Measurements from ENCODE around the gene MAB21L1.
A peak's percentile ranks its signal among the peaks of the same experiment; 100 is the strongest.

The MAB21L1 gene

GRCh38 chr13:35479038-35479492, 2.6 kb upstream of the MAB21L1 start:
- FAIRE-seq: no peak

- no peak for FAIRE-seq
Measured at GRCh38 chr13:35478271-35479037, 2.0 kb upstream of the MAB21L1 start.

- no peak for FAIRE-seq
Measured at GRCh38 chr13:35477386-35477946, 977 bp upstream of the MAB21L1 start.

GRCh38 chr13:35475212-35475959, 1.1 kb downstream of the MAB21L1 start:
- FAIRE-seq: no peak

GRCh38 chr13:35474496-35475211, 1.8 kb downstream of the MAB21L1 start:
- FAIRE-seq: no peak

GRCh38 chr13:35473802-35474201, 2.7 kb downstream of the MAB21L1 start:
- no peak for FAIRE-seq

GRCh38 chr13:35473206-35473775, 3.2 kb downstream of the MAB21L1 start:
- no peak for FAIRE-seq

- FAIRE-seq: no peak
Measured at GRCh38 chr13:35472323-35472881, 4.1 kb downstream of the MAB21L1 start.

- FAIRE-seq: no peak
Measured at GRCh38 chr13:35471706-35472322, 4.7 kb downstream of the MAB21L1 start.

- no peak for FAIRE-seq
Measured at GRCh38 chr13:35470671-35471661, 5.5 kb downstream of the MAB21L1 start.

- no peak for FAIRE-seq
Measured at GRCh38 chr13:35469806-35470525, 6.5 kb downstream of the MAB21L1 start.

- no peak for FAIRE-seq
Measured at GRCh38 chr13:35468195-35468594, 8.3 kb downstream of the MAB21L1 start.

GRCh38 chr13:35465371-35465770, 11.1 kb downstream of the MAB21L1 start:
- no peak for FAIRE-seq

GRCh38 chr13:35460061-35460460, 16.4 kb downstream of the MAB21L1 start:
- no peak for FAIRE-seq

- no peak for FAIRE-seq
Measured at GRCh38 chr13:35457258-35457657, 19.2 kb downstream of the MAB21L1 start.

GRCh38 chr13:35455022-35455421, 21.5 kb downstream of the MAB21L1 start:
- FAIRE-seq: peak; percentile 83

GRCh38 chr13:35449821-35450220, 26.7 kb downstream of the MAB21L1 start:
- FAIRE-seq: no peak

GRCh38 chr13:35448465-35448864, 28.0 kb downstream of the MAB21L1 start:
- FAIRE-seq: no peak
